H1 (cell line): Measurements from ENCODE around the gene LIPM. TPM values are rescaled to one million over a fixed set of nuclear protein-coding genes. Genes with fewer than 3 reads are reported as not detected.
"Not testable (repeated sequence)": the region's sequence is repeated elsewhere in the genome, so short reads cannot be mapped to it uniquely, and the experiment has no call there.

Experiments
- CTCF ChIA-PET: fragments of 300-600 bp; sonication (Branson Sonifier 250); formaldehyde crosslinking; loops from one replicate; lab custom pipeline; 2021; ENCODE audit not compliant: partially characterized antibody; lab: Charles Lee
- POLR2A ChIA-PET: fragments of 300-600 bp; sonication (Branson Sonifier 250); formaldehyde crosslinking; loops from one replicate; lab custom pipeline; 2021; ENCODE audit warnings: inconsistent platforms; ENCODE audit not compliant: partially characterized antibody; lab: Charles Lee
- DNase-seq, 2 experiments: peaks; one replicate each; pipeline versions ENCODE4 v3.0.0 to v3.0.0-alpha.2; 2010 to 2022; ENCODE audit warnings: low spot score in 2 of 2, low read depth in 1 of 2, mixed read lengths in 1 of 2
- FAIRE-seq: peaks from 2 replicates; lab custom pipeline; 2011; peaks lifted over from hg19 to GRCh38; lab: Jason Lieb, UNC
- H2AFZ ChIP-seq: 2 replicates; pipeline ENCODE4 v1.8.1; 2012; ENCODE audit warnings: low read length, inconsistent platforms
- H2AK5ac ChIP-seq: 2 replicates; pipeline ENCODE4 v1.6.1; 2013; ENCODE audit warnings: low read depth, low read length
- H2BK120ac ChIP-seq: replicated peaks from 2 replicates; pipeline ENCODE3; 2013; ENCODE audit warnings: low read depth, low read length, inconsistent platforms
- H2BK12ac ChIP-seq: 2 replicates; pipeline ENCODE4 v1.6.1; 2013; ENCODE audit warnings: low read depth, low read length
- H2BK15ac ChIP-seq: 2 replicates; pipeline ENCODE4 v1.6.1; 2013; ENCODE audit warnings: low read length
- H2BK20ac ChIP-seq: 2 replicates; pipeline ENCODE4 v1.6.1; 2013; ENCODE audit warnings: low read length
- H2BK5ac ChIP-seq: 2 replicates; pipeline ENCODE4 v1.6.1; 2013; ENCODE audit warnings: low read depth, low read length
- H3K14ac ChIP-seq: 2 replicates; pipeline ENCODE4 v1.6.1; 2013; ENCODE audit warnings: inconsistent platforms; ENCODE audit not compliant: insufficient read length
- H3K18ac ChIP-seq: 2 replicates; pipeline ENCODE4 v1.6.1; 2013; ENCODE audit warnings: low read length; ENCODE audit errors: extremely low read depth
- H3K23ac ChIP-seq: 2 replicates; pipeline ENCODE4 v1.6.1; 2013; ENCODE audit warnings: inconsistent platforms; ENCODE audit not compliant: insufficient read length
- H3K23me2 ChIP-seq: 2 replicates; pipeline ENCODE4 v1.6.1; 2013; ENCODE audit warnings: low read depth, low read length
- H3K27ac ChIP-seq: 2 replicates; pipeline ENCODE4 v1.6.1; 2011; ENCODE audit warnings: low read depth, low read length, inconsistent platforms
- H3K27me3 ChIP-seq, 4 experiments: replicated peaks in 1 of 4; 1 replicate in 1 of 4; 2 replicates in 3 of 4; pipeline versions ENCODE4 v1.6.1 to v1.8.1; 2011 to 2013; ENCODE audit warnings: low read length in 3 of 4, mild to moderate bottlenecking in 3 of 4, inconsistent platforms in 2 of 4, mixed read lengths in 2 of 4, moderate library complexity in 1 of 4; ENCODE audit not compliant: control insufficient read depth in 3 of 4, insufficient read depth in 3 of 4; ENCODE audit errors: extremely low read depth in 1 of 4
- H3K36me3 ChIP-seq, 4 experiments: 2 replicates each; pipeline versions ENCODE4 v1.6.1 to v1.8.1; 2011 to 2013; ENCODE audit warnings: mild to moderate bottlenecking in 4 of 4, low read length in 3 of 4, moderate library complexity in 2 of 4, control low read depth in 1 of 4, inconsistent platforms in 1 of 4; ENCODE audit not compliant: insufficient read depth in 4 of 4, control insufficient read depth in 2 of 4
- H3K4ac ChIP-seq: replicated peaks from 2 replicates; pipeline ENCODE3; 2013; ENCODE audit warnings: low read length, low read depth, mixed read lengths, inconsistent platforms; ENCODE audit not compliant: insufficient read length
- H3K4me1 ChIP-seq, 4 experiments: replicated peaks in 1 of 4; 1 replicate in 1 of 4; 2 replicates in 3 of 4; pipeline versions ENCODE4 v1.6.1 to v1.8.1; 2011 to 2013; ENCODE audit warnings: low read length in 3 of 4, inconsistent platforms in 2 of 4, mixed read lengths in 1 of 4; ENCODE audit not compliant: insufficient read depth in 4 of 4, control insufficient read depth in 3 of 4
- H3K4me2 ChIP-seq, 2 experiments: 2 replicates each; pipeline versions ENCODE4 v1.6.1 to v1.8.1; 2011 to 2013; ENCODE audit warnings: low read depth in 2 of 2, low read length in 2 of 2, control low read depth in 1 of 2, inconsistent platforms in 1 of 2, mild to moderate bottlenecking in 1 of 2; ENCODE audit not compliant: insufficient read depth in 1 of 2
- H3K4me3 ChIP-seq, 4 experiments: fragments of 200-600, 300-600 bp in 1 of 4; sonication (generic), shearing (Covaris generic), sonication (Bioruptor Twin) in 1 of 4; 2 replicates each; pipeline versions ENCODE4 v1.5.1 to v1.8.1; 2011 to 2016; ENCODE audit warnings: low read length in 4 of 4, low read depth in 3 of 4, control low read depth in 2 of 4, inconsistent platforms in 2 of 4, mild to moderate bottlenecking in 2 of 4, mixed read lengths in 1 of 4, moderate library complexity in 1 of 4; ENCODE audit not compliant: insufficient read depth in 2 of 4; ENCODE audit errors: extremely low read depth in 1 of 4
- H3K56ac ChIP-seq: replicated peaks from 2 replicates; pipeline ENCODE3; 2013; ENCODE audit warnings: low read depth, mild to moderate bottlenecking, mixed read lengths, low read length, inconsistent platforms; ENCODE audit not compliant: insufficient read length
- H3K79me1 ChIP-seq: 2 replicates; pipeline ENCODE4 v1.6.1; 2013; ENCODE audit warnings: low read depth, low read length, control low read depth
- H3K79me2 ChIP-seq, 2 experiments: 2 replicates each; pipeline versions ENCODE4 v1.6.1 to v1.8.1; 2012 to 2013; ENCODE audit warnings: low read length in 2 of 2, mild to moderate bottlenecking in 2 of 2, inconsistent platforms in 1 of 2; ENCODE audit not compliant: insufficient read depth in 2 of 2, control insufficient read depth in 1 of 2
- H3K9ac ChIP-seq, 4 experiments: replicated peaks in 1 of 4; 1 replicate in 1 of 4; 2 replicates in 3 of 4; pipeline versions ENCODE4 v1.6.1 to v1.8.1; 2011 to 2013; ENCODE audit warnings: low read depth in 3 of 4, low read length in 3 of 4, control low read depth in 2 of 4, mild to moderate bottlenecking in 2 of 4, moderate library complexity in 2 of 4, inconsistent platforms in 1 of 4; ENCODE audit errors: extremely low read depth in 1 of 4
- H3K9me3 ChIP-seq, 2 experiments: 2 replicates each; pipeline versions ENCODE4 v1.6.1 to v1.8.1; 2012 to 2013; ENCODE audit warnings: mild to moderate bottlenecking in 2 of 2, moderate library complexity in 2 of 2, control low read depth in 1 of 2, inconsistent platforms in 1 of 2, low read depth in 1 of 2, low read length in 1 of 2, mixed read lengths in 1 of 2; ENCODE audit not compliant: insufficient read depth in 2 of 2
- H4K20me1 ChIP-seq, 2 experiments: replicated peaks in 1 of 2; 2 replicates each; pipeline versions ENCODE3 to v1.8.1; 2011 to 2013; ENCODE audit warnings: inconsistent platforms in 2 of 2, low read length in 2 of 2, mild to moderate bottlenecking in 1 of 2; ENCODE audit not compliant: insufficient read depth in 2 of 2, control insufficient read depth in 1 of 2
- H4K5ac ChIP-seq: 2 replicates; pipeline ENCODE4 v1.6.1; 2013; ENCODE audit warnings: low read length, low read depth, mixed read lengths, inconsistent platforms; ENCODE audit not compliant: insufficient read length
- H4K8ac ChIP-seq: 2 replicates; pipeline ENCODE4 v1.8.0; 2013; ENCODE audit warnings: mild to moderate bottlenecking, moderate library complexity, low read length, inconsistent platforms; ENCODE audit not compliant: insufficient read depth; ENCODE audit errors: extremely low read depth
- H4K91ac ChIP-seq: replicated peaks from 2 replicates; pipeline ENCODE3; 2013; ENCODE audit warnings: low read length, mixed read lengths, inconsistent platforms; ENCODE audit not compliant: insufficient read length
- polyA plus RNA-seq, 7 experiments: library from polyadenylated mRNA; depleted of rRNA in 3 of 7; stranded (reverse) in 5 of 7; unstranded in 2 of 7; fragments of >200 nt in 5 of 7; fragments of 200-250 nt in 2 of 7; gene quantifications; 1 replicate in 5 of 7; 2 replicates in 1 of 7; 4 replicates in 1 of 7; pipeline versions ENCODE4 v1.2.1 to v1.2.3, GENCODE V29; 2011 to 2013; ENCODE audit warnings: missing spikeins in 2 of 7, mixed read lengths in 2 of 7
- total RNA-seq: library from RNA; stranded (reverse); fragmentation: NEBNext Ultra II Directional; extraction: Animal tissue kit (Norgen Biotek cat#: 25700); gene quantifications from 2 replicates; pipeline ENCODE4 v1.2.1, GENCODE V29; 2021

The LIPM gene
- total and polyA plus RNA-seq, 2 of the 8 experiments (the other 6 are each of a cell fraction or from before 2014, with no cell fraction given) = not detected

- not testable (repeated sequence) for H3K56ac ChIP-seq, H3K9ac ChIP-seq
Measured at GRCh38 chr10:88837632-88838031, 35.1 kb downstream of the LIPM start.

More at GRCh38 chr10:88837632-88838031, 35.1 kb downstream of the LIPM start:
- H3K23me2 ChIP-seq, H3K27ac ChIP-seq, H3K79me2 ChIP-seq, H3K27me3 ChIP-seq, H3K36me3 ChIP-seq, H4K8ac ChIP-seq, H3K79me1 ChIP-seq, H3K4me3 ChIP-seq, H3K9me3 ChIP-seq, H4K91ac ChIP-seq, H2BK15ac ChIP-seq, H4K5ac ChIP-seq, H3K14ac ChIP-seq, H3K18ac ChIP-seq, H3K4me2 ChIP-seq, H2BK120ac ChIP-seq, DNase-seq, H3K4ac ChIP-seq, H2AFZ ChIP-seq, H2BK5ac ChIP-seq, POLR2A ChIA-PET, H3K23ac ChIP-seq, H2BK20ac ChIP-seq, H3K4me1 ChIP-seq, H2AK5ac ChIP-seq, FAIRE-seq, H2BK12ac ChIP-seq, H4K20me1 ChIP-seq: not testable (repeated sequence)
- CTCF ChIA-PET = interaction anchor here (0.8 to 7.2 kb wide), 21 partner anchors 8 to 381 kb away, joined by 3 to 279 read pairs (median 11); partner anchors contain the start of gene FAS
